ENCODE data around the gene TPRKB.
"Not testable (repeated sequence)": the region's sequence is repeated elsewhere in the genome, so short reads cannot be mapped to it uniquely, and the experiment has no call there.

DNA sequence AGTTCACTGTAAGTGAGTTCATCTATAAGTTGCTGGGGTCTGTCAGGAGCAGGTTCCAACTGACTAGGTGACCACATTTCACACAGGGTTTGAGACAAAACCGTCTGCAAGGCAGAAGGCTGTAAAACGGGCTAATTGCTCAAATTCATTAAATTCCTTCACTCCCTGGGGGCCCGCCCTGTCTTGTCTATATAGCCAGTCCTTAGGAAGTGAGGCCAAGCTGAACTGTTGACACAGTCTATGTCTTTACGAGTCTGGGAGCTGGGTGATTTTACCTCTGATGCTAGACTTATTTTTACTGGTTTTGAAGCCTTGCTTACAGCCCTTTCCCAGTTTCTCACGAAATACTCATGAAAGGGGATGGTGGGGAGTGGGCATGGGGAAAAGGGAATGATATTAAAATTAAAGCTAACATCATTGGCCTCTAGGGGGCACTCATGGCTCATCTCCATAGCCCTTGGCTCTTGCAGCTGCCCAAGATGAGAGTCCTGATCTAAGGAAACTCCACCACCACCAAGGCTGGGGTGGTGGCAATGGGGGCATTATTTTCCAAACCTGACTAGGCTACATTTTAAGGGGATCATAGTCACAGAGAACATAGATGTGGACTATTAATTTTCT is 57.1 kb downstream of the TPRKB start:
- TF ChIP-seq, protein P1, sequence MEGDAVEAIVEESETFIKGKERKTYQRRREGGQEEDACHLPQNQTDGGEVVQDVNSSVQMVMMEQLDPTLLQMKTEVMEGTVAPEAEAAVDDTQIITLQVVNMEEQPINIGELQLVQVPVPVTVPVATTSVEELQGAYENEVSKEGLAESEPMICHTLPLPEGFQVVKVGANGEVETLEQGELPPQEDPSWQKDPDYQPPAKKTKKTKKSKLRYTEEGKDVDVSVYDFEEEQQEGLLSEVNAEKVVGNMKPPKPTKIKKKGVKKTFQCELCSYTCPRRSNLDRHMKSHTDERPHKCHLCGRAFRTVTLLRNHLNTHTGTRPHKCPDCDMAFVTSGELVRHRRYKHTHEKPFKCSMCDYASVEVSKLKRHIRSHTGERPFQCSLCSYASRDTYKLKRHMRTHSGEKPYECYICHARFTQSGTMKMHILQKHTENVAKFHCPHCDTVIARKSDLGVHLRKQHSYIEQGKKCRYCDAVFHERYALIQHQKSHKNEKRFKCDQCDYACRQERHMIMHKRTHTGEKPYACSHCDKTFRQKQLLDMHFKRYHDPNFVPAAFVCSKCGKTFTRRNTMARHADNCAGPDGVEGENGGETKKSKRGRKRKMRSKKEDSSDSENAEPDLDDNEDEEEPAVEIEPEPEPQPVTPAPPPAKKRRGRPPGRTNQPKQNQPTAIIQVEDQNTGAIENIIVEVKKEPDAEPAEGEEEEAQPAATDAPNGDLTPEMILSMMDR (conservative IDR thresholded peaks at IDR 0.05; ENCODE audit: low read length) = peak; percentile 64
- TF ChIP-seq EZH2phosphoT487 (IDR thresholded peaks at IDR 0.05; ENCODE audit: borderline replicate concordance) = not testable (repeated sequence)

Measured in Loucy (cell line).